Stimulated activated CD4-positive, alpha-beta T cell treated with anti-CD3 and anti-CD28 coated beads, Interleukin-4, amount 100 ng/mL, for 24 hours (primary cell): ENCODE measurements around the gene CIDEB.
"Not testable (repeated sequence)": the region's sequence is repeated elsewhere in the genome, so short reads cannot be mapped to it uniquely, and the experiment has no call there.

Source experiments
- DNase-seq: peaks from one replicate; pipeline ENCODE4 v3.0.0-alpha.2; 2020

The CIDEB gene

DNA sequence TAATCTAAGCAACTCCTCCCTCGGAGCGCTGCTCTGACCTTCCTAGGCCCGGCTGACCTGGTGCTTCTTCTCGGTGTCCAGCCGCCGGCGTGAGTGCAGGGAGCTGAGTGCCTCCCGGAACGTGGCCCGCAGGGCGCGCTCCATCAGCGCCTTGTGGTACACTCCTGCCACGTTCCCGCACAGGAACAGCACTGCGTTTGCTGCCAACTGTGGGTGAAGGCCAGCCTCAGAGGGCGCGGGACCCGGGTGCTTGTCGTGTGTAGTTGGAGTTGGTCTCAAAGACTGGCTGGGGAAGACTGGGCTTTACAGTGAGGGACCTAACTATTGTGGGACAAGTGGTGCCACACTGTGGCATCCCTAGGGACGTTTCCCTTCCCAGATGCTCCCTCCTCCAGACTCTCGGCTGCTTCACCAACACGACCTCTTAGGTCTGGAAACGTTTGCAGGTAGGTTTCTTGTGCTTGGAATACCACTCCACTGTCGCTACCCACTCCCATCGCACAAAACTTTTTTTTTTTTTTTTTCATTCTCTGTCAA, 24.0 kb upstream of the CIDEB start:
- no peak for DNase-seq

DNA sequence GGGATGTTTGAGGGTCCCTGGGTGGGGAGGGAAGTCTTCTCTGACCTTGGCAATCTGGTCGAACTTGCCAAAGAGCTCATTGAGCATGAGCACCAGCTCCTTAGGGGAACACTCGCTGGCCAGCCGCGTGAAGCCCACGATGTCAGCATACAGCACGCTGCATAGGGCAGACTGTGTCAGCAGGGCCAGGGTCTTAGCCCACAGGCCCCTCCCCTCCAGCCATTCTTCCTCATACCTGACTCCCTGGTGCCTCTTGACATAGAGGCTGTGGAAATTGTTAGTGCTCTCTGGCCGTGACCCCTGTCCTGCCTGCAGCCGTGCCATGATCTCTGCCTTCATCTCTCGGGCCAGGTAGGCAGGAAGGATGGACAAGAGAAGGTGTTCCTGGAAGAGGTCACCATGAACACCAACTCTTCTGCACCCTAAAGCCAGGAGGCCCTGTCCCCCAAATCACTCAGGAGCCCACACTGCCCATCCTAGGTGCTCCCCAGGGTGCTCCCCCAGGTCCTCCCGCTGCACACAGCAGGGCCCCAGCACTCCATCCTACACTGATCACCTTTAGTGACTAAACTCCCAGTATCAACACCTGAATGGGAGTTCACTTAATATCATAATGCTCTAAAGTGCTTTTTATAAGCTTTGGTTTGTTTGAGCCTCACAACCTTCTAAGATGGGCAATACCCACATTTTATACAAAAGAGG, 23.3 kb upstream of the CIDEB start:
- no peak for DNase-seq

DNA sequence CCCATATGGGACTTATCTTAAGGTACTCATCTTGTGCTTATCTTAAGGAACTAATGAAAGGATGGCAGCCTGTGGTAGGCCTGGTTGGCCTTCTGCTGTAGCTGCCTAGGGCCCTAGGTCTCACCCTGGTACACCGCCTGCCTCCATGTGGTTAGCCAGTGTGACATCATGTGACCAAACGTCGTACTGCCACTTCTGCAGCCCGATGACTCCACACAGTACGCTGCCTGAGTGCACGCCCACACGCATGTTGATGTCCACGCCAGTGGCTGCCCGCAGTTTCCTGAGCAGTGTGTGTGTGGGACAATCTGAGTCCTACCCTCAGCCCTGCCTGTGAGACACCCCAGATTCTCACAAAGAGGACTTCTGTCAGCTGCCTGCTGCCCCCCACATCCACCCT, 22.0 kb upstream of the CIDEB start:
- peak; percentile 63 for DNase-seq

DNA sequence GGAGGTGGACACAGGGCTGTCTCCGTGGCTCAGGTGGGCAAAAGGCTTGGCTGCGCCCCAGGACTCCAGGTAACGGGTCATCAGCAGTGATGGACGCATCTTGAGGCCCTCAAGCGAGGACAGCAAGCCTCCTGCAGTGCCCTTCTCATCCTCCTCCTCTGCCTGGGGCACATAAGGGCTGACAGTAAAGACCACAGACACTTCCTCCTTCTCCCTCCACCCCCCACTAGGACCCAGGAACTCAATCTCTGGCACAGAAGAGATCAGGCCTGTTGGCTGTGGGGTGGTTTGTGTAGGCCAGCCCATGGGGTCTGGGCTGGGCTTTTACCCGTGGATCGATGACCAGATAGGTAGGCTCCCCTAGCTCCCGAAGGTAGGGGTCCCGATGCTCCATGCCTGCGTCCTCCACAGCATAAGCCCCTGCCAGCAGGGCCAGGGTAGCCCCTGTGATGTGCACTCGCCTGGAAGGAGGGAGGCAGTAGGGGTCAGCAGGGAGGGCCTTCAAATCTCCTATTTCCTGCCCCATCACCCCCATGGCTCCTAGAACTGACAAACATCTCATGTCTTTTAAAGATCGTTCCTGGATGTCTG, 21.4 kb upstream of the CIDEB start:
- no peak for DNase-seq

DNA sequence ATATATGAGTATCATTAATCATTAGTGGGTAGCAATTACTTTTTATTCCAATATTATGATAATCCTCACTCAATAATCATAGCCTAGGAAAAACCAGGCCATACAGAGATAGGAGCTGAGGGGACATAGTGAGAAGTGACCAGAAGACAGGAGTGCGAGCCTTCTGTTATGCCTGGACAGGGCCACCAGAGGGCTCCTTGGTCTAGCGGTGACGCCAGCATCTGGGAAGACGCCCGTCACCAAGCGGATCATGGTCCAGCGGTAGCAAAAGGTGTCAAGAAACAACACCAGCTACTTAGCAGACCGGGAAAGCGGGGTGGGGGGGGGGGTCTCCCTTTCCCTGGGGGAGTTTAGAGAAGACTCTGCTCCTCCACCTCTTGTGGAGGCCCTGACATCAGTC, 20.1 kb upstream of the CIDEB start:
- DNase-seq: not testable (repeated sequence)

DNA sequence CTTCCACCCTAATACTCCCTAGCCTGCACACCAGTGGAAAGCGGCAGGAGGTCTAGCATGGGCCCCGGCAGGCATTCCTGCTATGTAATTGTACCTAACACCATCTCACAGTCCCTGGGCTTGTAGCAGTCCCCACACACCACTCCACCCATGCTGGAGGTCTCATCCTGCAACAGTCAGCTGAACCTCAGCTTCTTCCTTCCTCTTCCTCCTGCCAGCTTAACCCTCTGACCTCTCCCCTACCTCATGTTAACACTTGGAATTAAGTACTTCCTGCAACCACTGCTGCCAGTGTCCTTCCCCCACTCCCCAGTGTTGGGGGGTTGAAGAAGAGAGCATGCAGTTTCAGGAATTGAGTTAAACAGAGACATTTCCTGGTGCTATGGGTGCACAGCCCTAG, 19.5 kb upstream of the CIDEB start:
- DNase-seq: no peak

DNA sequence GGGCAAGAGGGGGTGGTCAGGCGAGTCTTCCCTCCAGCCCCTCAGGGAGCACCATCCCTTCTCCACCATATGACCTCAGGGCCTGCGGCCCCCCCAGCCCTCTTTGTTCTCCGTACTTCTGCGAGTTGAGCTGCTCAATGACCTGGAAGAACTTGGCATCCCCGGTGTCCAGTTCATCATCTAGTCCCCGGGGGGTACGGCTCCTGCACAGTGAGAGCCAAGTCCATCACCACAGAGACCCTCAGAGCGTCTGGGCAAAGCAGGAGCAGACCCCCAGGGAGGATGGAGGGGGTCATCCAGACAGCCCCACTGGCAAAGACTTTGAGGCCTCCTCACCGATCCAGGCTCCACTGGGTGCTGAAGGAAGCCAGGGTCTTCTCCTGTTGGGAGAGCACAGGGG, 18.2 kb upstream of the CIDEB start:
- DNase-seq: no peak

DNA sequence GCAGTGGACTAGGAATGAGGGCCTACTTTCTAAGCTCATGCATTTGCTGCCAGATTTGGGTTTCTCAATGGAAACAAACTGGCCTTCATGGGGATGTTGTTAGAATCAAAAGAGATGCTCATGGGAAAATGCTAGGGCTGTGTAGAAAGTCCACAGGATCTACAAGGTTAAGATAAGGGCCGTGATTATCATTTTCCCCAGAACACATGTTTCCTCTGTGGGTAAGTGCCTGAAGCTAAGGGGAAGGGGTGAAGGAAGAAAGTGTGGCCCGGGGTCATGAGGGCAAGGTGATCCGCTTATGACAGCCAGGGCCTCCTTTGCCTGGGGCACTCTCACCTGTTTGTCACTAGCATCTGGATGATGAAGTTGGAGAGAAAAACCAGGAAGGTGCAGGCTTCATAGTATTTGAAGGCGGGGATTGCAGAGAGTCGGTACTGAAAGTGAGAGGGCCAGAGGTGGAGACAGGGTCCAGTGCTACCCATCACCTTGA, 17.3 kb upstream of the CIDEB start:
- DNase-seq: no peak

DNA sequence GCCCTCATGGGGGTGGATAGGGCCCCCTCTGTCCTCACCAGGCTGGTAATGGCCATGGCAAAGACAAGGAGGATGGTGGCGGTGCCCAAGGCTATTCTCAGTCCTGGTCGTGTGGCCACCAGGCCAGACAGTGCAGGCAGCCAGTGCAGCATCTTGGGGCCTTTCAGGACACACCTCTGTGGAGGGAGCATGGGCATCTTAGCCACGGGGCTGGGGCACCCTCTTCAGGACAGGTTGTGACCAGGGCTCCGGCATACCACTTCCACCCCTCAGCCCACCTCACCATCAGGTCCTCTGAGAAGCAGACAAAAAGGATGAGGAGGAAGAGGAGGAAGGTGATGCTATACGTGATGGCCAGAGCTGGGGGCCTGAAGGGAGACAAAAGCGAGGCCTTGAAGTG, 16.2 kb upstream of the CIDEB start:
- DNase-seq: no peak

DNA sequence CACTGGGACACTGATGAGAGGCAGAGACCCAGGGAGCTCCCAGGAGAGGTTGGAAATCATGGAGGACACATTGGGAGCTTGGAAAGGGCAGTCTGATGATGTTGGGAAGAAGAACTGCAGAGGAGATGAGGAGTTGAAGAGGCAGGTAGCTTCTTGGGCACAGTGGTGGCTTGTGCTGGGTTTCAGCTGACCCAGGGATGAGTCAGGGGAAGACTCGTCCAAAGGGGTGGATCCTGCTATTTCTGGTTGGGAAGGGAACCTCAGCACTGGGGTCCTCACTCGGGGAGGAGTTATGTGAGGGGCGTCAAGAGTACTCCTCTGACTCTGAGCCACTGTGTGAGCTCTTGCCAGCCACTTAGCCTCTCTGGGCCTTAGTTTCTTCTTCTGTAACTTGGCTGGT, 15.6 kb upstream of the CIDEB start:
- no peak for DNase-seq

DNA sequence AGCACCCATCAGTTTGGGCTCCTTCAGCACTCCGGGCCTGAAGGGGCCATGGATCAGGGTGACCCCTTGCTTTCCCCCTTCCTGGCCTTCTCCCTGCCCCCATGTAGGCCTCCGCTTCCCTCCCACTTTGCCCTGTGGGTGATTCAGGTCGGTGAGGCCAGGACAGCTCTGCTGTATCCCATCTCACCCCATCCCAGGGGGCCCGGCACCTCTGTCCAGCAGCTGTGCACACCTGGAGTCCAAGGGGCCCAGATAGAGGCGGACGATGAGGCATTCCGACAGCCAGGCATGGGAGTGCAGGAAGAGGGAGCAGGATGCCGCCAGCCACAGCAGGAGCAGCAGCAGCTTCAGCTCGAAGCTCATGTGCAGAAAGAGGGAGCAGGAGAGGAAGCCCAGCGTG, 14.9 kb upstream of the CIDEB start:
- no peak for DNase-seq

DNA sequence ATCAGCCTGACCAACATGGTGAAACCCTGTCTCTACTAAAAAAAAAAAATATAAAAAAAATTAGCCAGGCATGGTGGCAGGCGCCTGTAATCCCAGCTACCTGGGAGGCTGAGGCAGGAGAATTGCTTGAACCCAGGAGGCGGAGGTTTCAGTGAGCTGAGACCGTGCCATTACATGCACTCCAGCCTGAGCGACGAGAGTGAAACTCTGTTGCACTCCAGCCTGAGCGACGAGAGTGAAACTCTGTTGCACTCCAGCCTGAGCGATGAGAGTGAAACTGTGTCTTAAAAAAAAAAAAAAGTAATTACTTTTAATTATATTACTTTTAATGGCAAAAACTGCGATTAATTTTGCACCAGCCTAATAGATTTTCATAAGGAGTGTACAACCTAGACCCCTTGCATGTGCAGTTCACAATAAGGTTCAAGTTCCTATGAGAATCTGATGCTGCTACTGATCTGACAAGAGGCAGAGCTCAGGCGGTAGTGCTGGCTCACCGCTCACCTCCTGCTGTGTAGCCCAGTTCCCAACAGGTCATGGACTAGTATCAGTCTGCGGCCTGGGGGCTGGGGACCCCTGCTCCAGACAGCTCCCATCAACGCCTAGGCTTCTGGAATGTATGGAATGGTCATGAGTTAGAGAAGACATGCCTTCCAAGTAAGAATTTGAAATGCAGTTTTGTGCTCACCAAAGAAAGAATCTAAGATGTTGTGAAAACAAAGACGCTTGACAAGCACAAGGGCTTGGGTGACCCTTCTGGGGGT, 13.6 kb upstream of the CIDEB start:
- no peak for DNase-seq

DNA sequence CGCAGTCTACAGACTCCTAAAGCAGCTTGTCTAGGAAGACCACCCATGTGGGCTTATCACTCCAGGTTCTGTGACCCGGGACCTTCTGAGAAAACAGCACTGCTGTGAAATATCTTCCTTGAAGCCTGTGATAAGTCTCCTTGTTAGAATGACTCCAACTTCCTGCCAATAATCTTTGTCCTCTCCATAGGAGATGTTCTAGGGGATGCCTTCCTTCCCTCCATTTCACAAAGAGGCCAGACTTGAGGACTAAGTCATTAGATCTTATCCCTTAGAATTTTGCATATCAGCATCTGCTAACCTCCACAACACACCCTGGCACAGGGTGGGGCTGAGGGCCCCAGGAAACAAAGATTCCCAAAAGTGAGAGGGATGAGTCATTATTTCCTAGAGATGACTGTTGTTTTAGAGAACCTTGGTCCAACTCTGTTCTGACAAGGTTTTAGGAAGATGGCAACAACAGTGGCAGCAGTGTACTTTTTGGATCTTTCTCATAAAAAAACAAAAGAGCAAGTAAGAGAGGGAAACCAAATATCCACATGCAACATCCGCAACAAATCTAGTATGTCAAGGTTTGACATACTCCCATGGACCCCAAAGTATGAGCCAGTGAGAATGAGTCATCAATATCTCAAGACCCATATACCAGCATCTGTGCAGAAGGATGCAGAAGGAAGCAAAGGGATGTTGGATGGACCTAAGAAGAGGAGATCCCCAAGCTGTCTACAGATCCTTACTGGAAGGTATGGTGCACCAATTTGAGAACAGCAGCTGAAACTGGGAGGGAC, 9.6 kb upstream of the CIDEB start:
- DNase-seq: no peak

DNA sequence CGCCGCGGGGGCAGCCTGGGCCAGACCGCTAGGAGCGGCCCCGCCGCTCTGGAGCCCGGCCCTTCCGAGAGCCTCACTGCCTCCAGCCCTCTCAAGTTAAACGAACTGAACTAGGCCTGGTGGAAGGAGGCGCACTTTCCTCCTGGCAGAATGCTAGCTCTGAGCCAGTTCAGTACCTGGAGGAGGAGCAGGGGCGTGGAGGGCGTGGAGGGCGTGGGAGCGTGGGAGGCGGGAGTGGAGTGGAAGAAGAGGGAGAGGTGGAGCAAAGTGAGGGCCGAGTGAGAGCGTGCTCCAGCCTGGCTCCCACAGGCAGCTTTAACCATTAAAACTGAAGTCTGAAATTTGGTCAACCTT, 8.8 kb upstream of the CIDEB start:
- DNase-seq: no peak

DNA sequence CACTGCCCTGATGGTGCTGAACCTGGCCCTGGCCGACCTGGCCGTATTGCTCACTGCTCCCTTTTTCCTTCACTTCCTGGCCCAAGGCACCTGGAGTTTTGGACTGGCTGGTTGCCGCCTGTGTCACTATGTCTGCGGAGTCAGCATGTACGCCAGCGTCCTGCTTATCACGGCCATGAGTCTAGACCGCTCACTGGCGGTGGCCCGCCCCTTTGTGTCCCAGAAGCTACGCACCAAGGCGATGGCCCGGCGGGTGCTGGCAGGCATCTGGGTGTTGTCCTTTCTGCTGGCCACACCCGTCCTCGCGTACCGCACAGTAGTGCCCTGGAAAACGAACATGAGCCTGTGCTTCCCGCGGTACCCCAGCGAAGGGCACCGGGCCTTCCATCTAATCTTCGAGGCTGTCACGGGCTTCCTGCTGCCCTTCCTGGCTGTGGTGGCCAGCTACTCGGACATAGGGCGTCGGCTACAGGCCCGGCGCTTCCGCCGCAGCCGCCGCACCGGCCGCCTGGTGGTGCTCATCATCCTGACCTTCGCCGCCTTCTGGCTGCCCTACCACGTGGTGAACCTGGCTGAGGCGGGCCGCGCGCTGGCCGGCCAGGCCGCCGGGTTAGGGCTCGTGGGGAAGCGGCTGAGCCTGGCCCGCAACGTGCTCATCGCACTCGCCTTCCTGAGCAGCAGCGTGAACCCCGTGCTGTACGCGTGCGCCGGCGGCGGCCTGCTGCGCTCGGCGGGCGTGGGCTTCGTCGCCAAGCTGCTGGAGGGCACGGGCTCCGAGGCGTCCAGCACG, 8.2 kb upstream of the CIDEB start:
- no peak for DNase-seq

DNA sequence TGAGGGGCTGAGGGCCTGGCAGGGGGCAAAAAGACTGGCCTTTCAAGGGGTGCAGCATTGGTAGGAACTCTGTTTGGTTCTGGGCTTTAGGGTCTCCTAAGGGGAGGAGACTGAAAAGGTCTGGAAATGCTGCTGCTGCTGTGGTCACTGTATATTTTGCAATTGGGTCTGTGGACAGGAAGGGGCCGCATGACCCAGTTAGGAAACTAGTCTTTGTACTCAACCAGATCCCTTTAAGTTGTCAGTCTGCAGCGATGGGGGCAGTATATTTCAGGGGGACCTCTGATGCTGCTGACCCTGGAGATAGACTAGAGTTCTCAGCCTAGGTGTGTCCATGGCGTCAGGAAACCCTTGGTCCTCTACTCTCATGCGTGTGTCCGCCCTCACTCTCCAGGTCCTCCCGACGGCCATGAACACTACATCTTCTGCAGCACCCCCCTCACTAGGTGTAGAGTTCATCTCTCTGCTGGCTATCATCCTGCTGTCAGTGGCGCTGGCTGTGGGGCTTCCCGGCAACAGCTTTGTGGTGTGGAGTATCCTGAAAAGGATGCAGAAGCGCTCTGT, 7.5 kb upstream of the CIDEB start:
- no peak for DNase-seq

DNA sequence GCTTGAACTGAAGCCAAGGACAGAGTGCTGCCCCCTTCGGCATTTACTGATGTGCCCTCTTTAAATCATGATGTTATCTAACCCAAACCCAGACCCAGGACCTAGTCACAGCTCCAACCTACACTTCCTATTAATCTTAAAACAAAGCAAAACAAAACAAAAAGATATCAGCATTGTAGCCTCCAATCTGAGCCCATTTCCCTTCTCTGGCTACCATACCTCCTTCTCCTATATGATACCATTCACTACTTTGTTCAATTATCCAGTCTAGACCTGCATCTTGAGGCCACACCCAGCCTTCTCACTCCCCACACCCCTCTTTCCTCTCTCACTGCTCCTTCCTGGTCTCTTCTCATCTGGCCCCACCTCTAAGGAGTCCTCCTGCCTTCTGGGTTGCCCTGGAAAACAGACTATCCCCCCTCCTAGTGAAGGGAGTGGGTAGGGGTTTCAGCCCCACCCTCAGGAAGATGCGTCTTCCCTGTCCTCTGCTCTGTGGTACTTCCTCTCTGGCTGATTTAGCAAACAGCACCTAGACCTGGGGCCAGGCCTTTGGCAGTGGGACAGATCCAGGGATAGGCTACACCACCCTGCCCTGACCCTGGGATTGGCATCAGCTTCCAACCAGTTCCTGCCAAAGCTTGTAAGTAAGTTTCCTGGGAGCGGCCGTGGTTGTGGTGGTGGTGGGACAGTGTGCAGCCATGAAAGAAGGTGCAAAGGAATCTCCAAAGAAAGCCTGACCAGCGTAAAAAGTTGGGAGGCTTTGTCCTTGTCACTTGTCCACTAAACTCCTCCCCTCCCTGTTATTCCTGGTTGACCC, 6.8 kb upstream of the CIDEB start:
- DNase-seq: no peak

DNA sequence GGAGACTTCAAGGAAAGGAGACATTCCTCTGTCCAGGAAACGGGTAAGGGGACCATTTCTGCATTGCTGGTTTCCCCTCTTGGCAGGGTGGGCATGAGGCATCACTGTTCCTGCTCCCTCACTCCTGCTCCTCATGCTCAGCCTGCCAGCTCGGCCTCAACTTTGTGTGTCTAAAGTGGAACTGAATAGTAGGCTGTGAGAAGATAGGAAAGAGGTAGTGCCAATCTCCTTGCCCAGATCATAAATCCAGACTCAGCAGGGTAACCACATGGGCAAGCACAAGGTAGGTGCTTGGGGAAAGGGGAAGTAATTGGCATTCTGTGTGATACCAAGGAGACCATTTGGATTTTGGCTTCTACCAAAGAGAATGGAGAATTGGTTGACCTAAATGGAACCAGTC, 6.1 kb upstream of the CIDEB start:
- DNase-seq: no peak

DNA sequence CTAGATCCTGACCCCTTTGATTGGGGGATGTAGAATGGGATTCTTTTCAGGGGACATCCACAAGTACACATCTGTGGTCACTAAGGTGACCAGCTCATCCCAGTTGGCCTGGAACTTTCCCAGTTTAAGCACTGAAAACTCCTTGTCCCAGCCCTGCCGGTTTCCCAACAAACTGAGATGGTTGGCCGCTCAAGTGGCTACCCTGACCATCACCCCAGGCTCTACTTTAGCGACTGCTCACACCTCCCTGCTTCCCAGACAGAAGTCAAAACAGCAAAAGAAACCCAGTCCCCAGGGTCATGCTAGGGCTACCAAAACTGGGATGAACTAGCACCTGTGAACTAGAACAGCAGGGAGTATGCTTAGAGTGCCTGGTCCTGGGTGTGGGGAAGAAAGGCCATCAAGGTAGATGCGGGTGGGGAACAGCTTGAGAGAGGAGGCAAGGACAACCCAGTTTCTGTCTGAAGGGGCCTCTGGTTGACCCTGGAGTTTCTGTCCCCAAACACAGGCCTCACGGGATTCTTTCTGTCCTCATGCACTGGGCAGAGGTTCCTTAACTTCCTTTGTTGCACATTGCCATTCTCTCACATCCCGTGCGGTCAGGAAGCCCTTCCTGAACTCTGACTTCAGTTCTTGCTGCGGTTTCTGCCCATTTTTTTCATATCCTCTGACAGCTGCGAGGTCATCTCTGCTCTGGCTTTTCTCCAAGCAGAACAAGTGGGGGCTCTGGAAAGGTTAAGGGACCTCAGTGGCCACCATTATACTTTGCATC, 5.1 kb upstream of the CIDEB start:
- DNase-seq: no peak
